Neutrophil (primary cell): ENCODE measurements around the gene PRIMA1.

ENCODE experiments used
- H3K27ac ChIP-seq: fragments of 200-600 bp; sonication (generic); 2 replicates; pipeline ENCODE4 v1.5.1; 2016; ENCODE audit warnings: mild to moderate bottlenecking, moderate library complexity
- H3K27me3 ChIP-seq: fragments of 200-600 bp; sonication (generic); 2 replicates; pipeline ENCODE4 v1.6.0; 2016; ENCODE audit warnings: mild to moderate bottlenecking
- H3K36me3 ChIP-seq: fragments of 200-600 bp; sonication (generic); 2 replicates; pipeline ENCODE4 v1.5.1; 2017
- H3K4me1 ChIP-seq, 2 experiments: fragments of 200-600 bp in 1 of 2; sonication (generic) in 1 of 2; 1 replicate in 1 of 2; 2 replicates in 1 of 2; pipeline versions ENCODE4 v1.5.1 to v1.6.1; 2013 to 2016; ENCODE audit warnings: low read depth in 1 of 2, low read length in 1 of 2, mild to moderate bottlenecking in 1 of 2, moderate library complexity in 1 of 2; ENCODE audit not compliant: control insufficient read depth in 1 of 2, insufficient read depth in 1 of 2
- H3K4me3 ChIP-seq, 2 experiments: fragments of 200-600 bp in 1 of 2; sonication (generic) in 1 of 2; 1 replicate in 1 of 2; 2 replicates in 1 of 2; pipeline ENCODE4 v1.5.1; 2013 to 2016; ENCODE audit warnings: low read depth in 1 of 2, low read length in 1 of 2, mild to moderate bottlenecking in 1 of 2, moderate library complexity in 1 of 2
- H3K9me3 ChIP-seq: fragments of 200-600 bp; sonication (generic); 2 replicates; pipeline ENCODE4 v1.5.1; 2016
- CTCF ChIP-seq: fragments of 200-600 bp; sonication (generic); IDR thresholded peaks from 2 replicates; pipeline ENCODE4 v1.5.1; 2016; ENCODE audit warnings: antibody characterized with exemption

The PRIMA1 gene

GRCh38 chr14:93708800-93709199 lies 79.5 kb downstream of the PRIMA1 start:
- Histone ChIP-seq H3K27me3 (no peaks in the 10 kb centered on the region), H3K4me3 (no peak overlapping the region), H3K27ac (no peak overlapping the region), H3K9me3 (no peaks in the 10 kb centered on the region), H3K36me3 (no peaks in the 10 kb centered on the region), H3K4me1 (no peaks in the 10 kb centered on the region)
- no peak for TF ChIP-seq CTCF

- TF ChIP-seq CTCF = no peak
- H3K4me3 ChIP-seq = no peak overlapping the region
- H3K27ac ChIP-seq = no peak overlapping the region
- no peaks in the 10 kb centered on the region for H3K27me3 ChIP-seq
- H3K4me1 ChIP-seq = no peaks in the 10 kb centered on the region
- H3K9me3 ChIP-seq = no peaks in the 10 kb centered on the region
- H3K36me3 ChIP-seq = no peaks in the 10 kb centered on the region
Measured at GRCh38 chr14:93708311-93708734, 80.0 kb downstream of the PRIMA1 start.

- Histone ChIP-seq H3K4me3 (no peak overlapping the region), H3K4me1 (no peaks in the 10 kb centered on the region), H3K27ac (no peak overlapping the region), H3K9me3 (no peaks in the 10 kb centered on the region), H3K27me3 (no peaks in the 10 kb centered on the region), H3K36me3 (no peaks in the 10 kb centered on the region)
- no peak for TF ChIP-seq CTCF
Measured at GRCh38 chr14:93707475-93707874, 80.8 kb downstream of the PRIMA1 start.

- no peaks in the 10 kb centered on the region for H3K36me3 ChIP-seq
- H3K4me1 ChIP-seq = no peaks in the 10 kb centered on the region
- no peak for TF ChIP-seq CTCF
- H3K27me3 ChIP-seq = no peaks in the 10 kb centered on the region
- no peak overlapping the region for H3K27ac ChIP-seq
- H3K9me3 ChIP-seq = no peaks in the 10 kb centered on the region
- H3K4me3 ChIP-seq = no peak overlapping the region
Measured at GRCh38 chr14:93706360-93706955, 81.8 kb downstream of the PRIMA1 start.

- H3K4me3 ChIP-seq = no peak overlapping the region
Measured at GRCh38 chr14:93705513-93706156, 82.7 kb downstream of the PRIMA1 start.

More at GRCh38 chr14:93705513-93706156, 82.7 kb downstream of the PRIMA1 start:
- Histone ChIP-seq H3K36me3 (no peaks in the 10 kb centered on the region), H3K4me1 (no peaks in the 10 kb centered on the region), H3K9me3 (no peaks in the 10 kb centered on the region), H3K27ac (no peak overlapping the region), H3K27me3 (no peaks in the 10 kb centered on the region)
- TF ChIP-seq CTCF = no peak
